Measurements from ENCODE around the gene KIF9. TPM values are rescaled to one million over a fixed set of nuclear protein-coding genes. Genes with fewer than 3 reads are reported as not detected.
"Not testable (repeated sequence)": the region's sequence is repeated elsewhere in the genome, so short reads cannot be mapped to it uniquely, and the experiment has no call there.

Gene KIF9
- total RNA-seq, 1 donor from 2014 or later: 7.5 TPM

DNA sequence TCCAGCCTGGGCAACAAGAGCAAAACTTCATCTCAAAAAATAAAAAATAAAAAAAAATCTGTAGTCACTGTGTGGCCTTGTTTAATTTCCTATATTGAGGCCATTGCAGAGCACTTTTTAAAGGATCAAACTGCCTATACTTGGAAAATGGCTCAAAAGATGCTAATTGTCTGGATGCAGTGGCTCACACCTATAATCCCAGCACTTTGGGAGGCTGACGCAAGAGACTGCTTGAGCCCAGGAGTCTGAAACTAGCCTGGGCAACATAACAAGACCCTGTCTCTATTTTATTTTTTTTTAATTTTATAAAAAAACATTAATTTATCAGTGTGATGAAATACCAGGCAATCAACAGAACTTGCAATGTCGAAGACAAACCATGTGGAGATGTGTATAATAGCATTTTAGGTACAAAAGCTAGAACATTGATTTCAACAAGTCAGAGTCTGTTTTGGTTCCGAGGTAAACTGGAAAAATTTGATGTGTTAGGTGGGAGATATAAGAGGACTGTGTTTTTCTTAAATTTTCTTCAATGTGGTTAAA, 71.7 kb downstream of the KIF9 start:
- no peaks in the 10 kb centered on the region for H3K27me3 Mint-ChIP-seq (ENCODE audit: low read depth, unreplicated experiment)
- Histone ChIP-seq H3K27ac (ENCODE audit: low read depth, low read length) (no peak overlapping the region), H3K27me3 (ENCODE audit: insufficient read depth, low read length) (no peaks in the 10 kb centered on the region), H3K9ac (ENCODE audit: low read length) (no peak overlapping the region), H3K4me3 (ENCODE audit: insufficient read depth, low read depth, low read length) (no peak overlapping the region), H3K4me1 (ENCODE audit: insufficient read depth, low read length) (no peaks in the 10 kb centered on the region), H3K9me3 (ENCODE audit: insufficient read depth, low read depth, low read length) (no peaks in the 10 kb centered on the region), H3K36me3 (ENCODE audit: insufficient read depth, low read length) (no peaks in the 10 kb centered on the region), H4K20me1 (ENCODE audit: insufficient read depth, low read length) (no peaks in the 10 kb centered on the region), H3K79me2 (ENCODE audit: insufficient read depth, low read length) (no peaks in the 10 kb centered on the region), H2AFZ (ENCODE audit: low read depth, low read length) (no peak overlapping the region), H3K4me2 (ENCODE audit: low read length) (no peak overlapping the region)
- H3K36me3 Mint-ChIP-seq (ENCODE audit: low read depth, unreplicated experiment): no peaks in the 10 kb centered on the region
- H3K27ac Mint-ChIP-seq (ENCODE audit: unreplicated experiment): no peak overlapping the region
- no peaks in the 10 kb centered on the region for H3K9me3 Mint-ChIP-seq (ENCODE audit: unreplicated experiment)
- FAIRE-seq (no peak), DNase-seq (ENCODE audit: low read depth) (no peak)
- no peaks in the 10 kb centered on the region for H3K4me1 Mint-ChIP-seq (ENCODE audit: low read depth, unreplicated experiment)
- TF ChIP-seq, protein P1, sequence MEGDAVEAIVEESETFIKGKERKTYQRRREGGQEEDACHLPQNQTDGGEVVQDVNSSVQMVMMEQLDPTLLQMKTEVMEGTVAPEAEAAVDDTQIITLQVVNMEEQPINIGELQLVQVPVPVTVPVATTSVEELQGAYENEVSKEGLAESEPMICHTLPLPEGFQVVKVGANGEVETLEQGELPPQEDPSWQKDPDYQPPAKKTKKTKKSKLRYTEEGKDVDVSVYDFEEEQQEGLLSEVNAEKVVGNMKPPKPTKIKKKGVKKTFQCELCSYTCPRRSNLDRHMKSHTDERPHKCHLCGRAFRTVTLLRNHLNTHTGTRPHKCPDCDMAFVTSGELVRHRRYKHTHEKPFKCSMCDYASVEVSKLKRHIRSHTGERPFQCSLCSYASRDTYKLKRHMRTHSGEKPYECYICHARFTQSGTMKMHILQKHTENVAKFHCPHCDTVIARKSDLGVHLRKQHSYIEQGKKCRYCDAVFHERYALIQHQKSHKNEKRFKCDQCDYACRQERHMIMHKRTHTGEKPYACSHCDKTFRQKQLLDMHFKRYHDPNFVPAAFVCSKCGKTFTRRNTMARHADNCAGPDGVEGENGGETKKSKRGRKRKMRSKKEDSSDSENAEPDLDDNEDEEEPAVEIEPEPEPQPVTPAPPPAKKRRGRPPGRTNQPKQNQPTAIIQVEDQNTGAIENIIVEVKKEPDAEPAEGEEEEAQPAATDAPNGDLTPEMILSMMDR (IDR thresholded peaks at IDR 0.05; ENCODE audit: insufficient read depth, low read depth, low read length): no peak
- TF ChIP-seq EZH2 (IDR thresholded peaks at IDR 0.05; ENCODE audit: insufficient read depth, low read length): no peak
- no peak overlapping the region for H3K4me3 Mint-ChIP-seq (ENCODE audit: unreplicated experiment)

DNA sequence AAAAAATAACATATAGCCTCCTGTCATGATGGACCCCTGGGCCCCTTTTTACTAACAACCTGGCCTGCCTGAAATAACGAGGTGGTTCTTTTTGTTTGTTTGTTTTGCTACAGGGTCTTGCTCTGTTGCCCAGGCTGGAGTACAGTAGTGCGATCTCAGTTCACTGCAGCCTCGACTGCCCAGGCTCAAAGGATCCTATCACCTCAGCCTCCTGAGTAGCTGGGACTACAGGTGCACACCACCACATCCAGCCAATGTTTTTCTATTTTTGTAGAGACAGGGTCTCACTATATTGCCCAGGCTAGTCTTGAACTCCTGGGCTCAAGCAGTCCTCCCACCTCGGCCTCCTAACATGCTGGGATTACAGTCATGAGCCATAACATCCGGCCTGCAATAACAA, 76.6 kb downstream of the KIF9 start:
- H3K27me3 ChIP-seq (ENCODE audit: insufficient read depth, low read length); H3K9me3 Mint-ChIP-seq (ENCODE audit: unreplicated experiment); H3K36me3 ChIP-seq (ENCODE audit: insufficient read depth, low read length); DNase-seq (ENCODE audit: low read depth); H2AFZ ChIP-seq (ENCODE audit: low read depth, low read length); H3K9ac ChIP-seq (ENCODE audit: low read length); H4K20me1 ChIP-seq (ENCODE audit: insufficient read depth, low read length); FAIRE-seq; H3K27ac ChIP-seq (ENCODE audit: low read depth, low read length); H3K4me1 ChIP-seq (ENCODE audit: insufficient read depth, low read length); H3K4me2 ChIP-seq (ENCODE audit: low read length); H3K4me3 ChIP-seq (ENCODE audit: insufficient read depth, low read depth, low read length); H3K4me1 Mint-ChIP-seq (ENCODE audit: low read depth, unreplicated experiment); H3K36me3 Mint-ChIP-seq (ENCODE audit: low read depth, unreplicated experiment); H3K27me3 Mint-ChIP-seq (ENCODE audit: low read depth, unreplicated experiment); H3K27ac Mint-ChIP-seq (ENCODE audit: unreplicated experiment); H3K79me2 ChIP-seq (ENCODE audit: insufficient read depth, low read length); H3K4me3 Mint-ChIP-seq (ENCODE audit: unreplicated experiment); H3K9me3 ChIP-seq (ENCODE audit: insufficient read depth, low read depth, low read length): not testable (repeated sequence)

DNA sequence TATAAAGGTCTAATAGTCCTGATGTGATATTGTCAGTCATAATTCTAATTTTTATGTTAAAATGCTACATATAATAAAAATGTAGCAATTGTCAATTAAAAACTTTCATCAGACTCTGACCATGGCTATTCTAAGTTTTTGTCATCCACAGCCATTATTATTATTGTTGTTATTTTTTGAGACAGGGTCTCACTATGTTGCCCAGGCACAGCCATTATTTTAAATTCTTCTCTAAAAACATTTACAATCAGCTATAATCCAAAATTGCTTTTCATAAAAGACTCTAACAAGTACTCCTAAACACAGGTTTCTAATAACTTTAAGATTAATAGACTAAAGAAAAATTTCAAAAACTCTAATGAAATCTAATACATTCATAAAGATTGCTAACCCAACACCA, 77.7 kb downstream of the KIF9 start:
- DNase-seq (ENCODE audit: low read depth) (no peak), FAIRE-seq (no peak)
- Histone ChIP-seq H3K9me3 (ENCODE audit: insufficient read depth, low read depth, low read length) (no peaks in the 10 kb centered on the region), H2AFZ (ENCODE audit: low read depth, low read length) (no peak overlapping the region), H3K36me3 (ENCODE audit: insufficient read depth, low read length) (no peaks in the 10 kb centered on the region), H3K79me2 (ENCODE audit: insufficient read depth, low read length) (no peaks in the 10 kb centered on the region), H3K27me3 (ENCODE audit: insufficient read depth, low read length) (no peaks in the 10 kb centered on the region), H3K9ac (ENCODE audit: low read length) (no peak overlapping the region), H3K27ac (ENCODE audit: low read depth, low read length) (no peak overlapping the region), H3K4me1 (ENCODE audit: insufficient read depth, low read length) (no peaks in the 10 kb centered on the region), H4K20me1 (ENCODE audit: insufficient read depth, low read length) (no peaks in the 10 kb centered on the region), H3K4me2 (ENCODE audit: low read length) (no peak overlapping the region), H3K4me3 (ENCODE audit: insufficient read depth, low read depth, low read length) (no peak overlapping the region)
- Mint-ChIP-seq H3K4me1 (ENCODE audit: low read depth, unreplicated experiment) (no peaks in the 10 kb centered on the region), H3K27ac (ENCODE audit: unreplicated experiment) (no peak overlapping the region), H3K4me3 (ENCODE audit: unreplicated experiment) (no peak overlapping the region), H3K9me3 (ENCODE audit: unreplicated experiment) (no peaks in the 10 kb centered on the region), H3K36me3 (ENCODE audit: low read depth, unreplicated experiment) (no peaks in the 10 kb centered on the region), H3K27me3 (ENCODE audit: low read depth, unreplicated experiment) (no peaks in the 10 kb centered on the region)
- TF ChIP-seq, protein P1 (IDR thresholded peaks at IDR 0.05; ENCODE audit: insufficient read depth, low read depth, low read length): no peak
- TF ChIP-seq EZH2 (IDR thresholded peaks at IDR 0.05; ENCODE audit: insufficient read depth, low read length): no peak

Data from astrocyte (in vitro differentiated cells and primary cell).